Right cardiac atrium (tissue), 5 donors: ENCODE measurements around the gene PIK3R1. TPM values are rescaled to one million over a fixed set of nuclear protein-coding genes. Genes with fewer than 3 reads are reported as not detected.

ENCODE experiments used
- ATAC-seq, 2 donors: fragments of 200-7000 bp; cut with Tn5 transposase; one replicate each; pipeline versions ENCODE4 v1.8.0 to v1.9.1; 2020; ENCODE audit warnings: moderate library complexity in 2 of 2, mild to moderate bottlenecking in 1 of 2
- DNase-seq, 3 donors: peaks; one replicate each; pipeline ENCODE4 v3.0.0-alpha.2; 2020
- H3K27ac ChIP-seq: one replicate; pipeline ENCODE4 v1.5.1; 2013; ENCODE audit warnings: mild to moderate bottlenecking, low read length, control low read depth, moderate library complexity
- H3K27me3 ChIP-seq: one replicate; pipeline ENCODE4 v1.6.1; 2013; ENCODE audit not compliant: control insufficient read depth, insufficient read depth
- H3K4me1 ChIP-seq: one replicate; pipeline ENCODE4 v1.6.1; 2013; ENCODE audit warnings: low read length; ENCODE audit not compliant: control insufficient read depth, insufficient read depth
- H3K4me3 ChIP-seq: one replicate; pipeline ENCODE4 v1.5.1; 2013; ENCODE audit warnings: low read length, control low read depth
- H3K9me3 ChIP-seq: one replicate; pipeline ENCODE4 v1.6.1; 2013; ENCODE audit warnings: low read length; ENCODE audit not compliant: control insufficient read depth
- WGBS: extraction: QIAGEN DNeasy Blood & Tissue Kit; methylation state at CpG from one replicate; pipeline ENCODE4 v1.1.7; 2013; 5-methylcytosine and 5-hydroxymethylcytosine counted together
- intact Hi-C, 4 donors: fragments of 100-400 bp; cut with DNase I; formaldehyde crosslinking; loops; one replicate each; pipeline versions ENCODE4 v1.11.0 to v1.14.0; 2022 to 2023
- polyA plus RNA-seq: library from polyadenylated mRNA; stranded (reverse); fragments of 200-250 nt; gene quantifications from one replicate; pipeline ENCODE4 v1.2.3, GENCODE V29; 2013
- total RNA-seq, 4 donors: library from RNA; stranded (reverse); fragmentation: NEBNext Ultra II Directional; extraction: Animal tissue kit (Norgen Biotek cat#: 25700); gene quantifications; one replicate each; pipeline ENCODE4 v1.2.1, GENCODE V29; 2021
- donor health status: healthy with polysubstance abuse.
- donor health status: DM: no; HTN: yes; CAD: no.
- donor health status: DM: no; HTN: no; CAD: no.
- donor health status: DM: no; HTN: yes; CAD: no; lungs with severe emphysema.
- donor health status: DM: yes; HTN: yes; CAD: no.

Gene PIK3R1
- total and polyA plus RNA-seq, 5 donors = 29.7 to 170 (median 105) TPM

DNA sequence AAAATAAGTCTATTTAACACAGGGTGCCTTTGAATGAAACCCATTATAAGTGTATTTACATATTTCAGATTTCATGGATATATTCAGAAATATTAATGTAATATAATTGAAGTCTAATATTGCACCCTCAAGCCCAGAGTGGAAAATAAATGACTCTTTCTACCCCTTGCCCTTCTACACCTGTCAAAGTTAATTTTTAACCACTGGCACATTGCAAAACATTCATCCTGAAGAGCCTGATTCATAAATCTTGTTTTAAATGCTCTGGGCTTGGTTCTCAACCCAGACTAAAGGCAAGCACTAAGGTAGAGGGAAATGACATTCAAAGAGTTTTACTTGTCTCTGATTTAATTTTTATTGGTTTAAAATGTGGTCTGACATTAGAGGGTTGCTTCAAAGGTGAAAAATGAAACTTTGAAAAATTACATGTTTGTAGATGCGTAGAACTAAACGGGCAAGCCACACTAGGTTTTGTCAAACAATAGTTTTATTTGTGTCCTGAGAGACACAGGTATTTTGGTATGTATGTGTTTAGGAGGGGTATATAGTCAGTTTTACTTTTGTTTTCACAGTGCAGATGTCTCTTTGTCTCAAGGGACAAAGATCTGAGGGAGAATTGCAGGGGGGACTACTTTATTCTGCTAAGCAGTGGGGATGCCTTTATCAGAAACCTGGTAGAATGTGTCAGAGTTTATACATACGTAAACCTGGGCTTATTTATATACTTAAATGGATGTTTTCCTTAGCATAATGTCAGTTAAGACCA, 69.7 kb downstream of the PIK3R1 start:
- DNase-seq = no peak
- intact Hi-C loops = loop anchor here (5.0 to 10.0 kb wide), 4 partner anchors 170 to 677 kb away; no protein-coding TSS in a partner anchor
- no peaks in the 10 kb centered on the region for H3K9me3 ChIP-seq
- H3K4me3 ChIP-seq = no peak overlapping the region
- H3K27ac ChIP-seq = no peak overlapping the region
- H3K4me1 ChIP-seq = peaks cover 4% of the 10 kb centered on the region
- no peaks in the 10 kb centered on the region for H3K27me3 ChIP-seq
- WGBS = 79% methylated on average over 3 of the region's 3 CpGs
- ATAC-seq = no peak

DNA sequence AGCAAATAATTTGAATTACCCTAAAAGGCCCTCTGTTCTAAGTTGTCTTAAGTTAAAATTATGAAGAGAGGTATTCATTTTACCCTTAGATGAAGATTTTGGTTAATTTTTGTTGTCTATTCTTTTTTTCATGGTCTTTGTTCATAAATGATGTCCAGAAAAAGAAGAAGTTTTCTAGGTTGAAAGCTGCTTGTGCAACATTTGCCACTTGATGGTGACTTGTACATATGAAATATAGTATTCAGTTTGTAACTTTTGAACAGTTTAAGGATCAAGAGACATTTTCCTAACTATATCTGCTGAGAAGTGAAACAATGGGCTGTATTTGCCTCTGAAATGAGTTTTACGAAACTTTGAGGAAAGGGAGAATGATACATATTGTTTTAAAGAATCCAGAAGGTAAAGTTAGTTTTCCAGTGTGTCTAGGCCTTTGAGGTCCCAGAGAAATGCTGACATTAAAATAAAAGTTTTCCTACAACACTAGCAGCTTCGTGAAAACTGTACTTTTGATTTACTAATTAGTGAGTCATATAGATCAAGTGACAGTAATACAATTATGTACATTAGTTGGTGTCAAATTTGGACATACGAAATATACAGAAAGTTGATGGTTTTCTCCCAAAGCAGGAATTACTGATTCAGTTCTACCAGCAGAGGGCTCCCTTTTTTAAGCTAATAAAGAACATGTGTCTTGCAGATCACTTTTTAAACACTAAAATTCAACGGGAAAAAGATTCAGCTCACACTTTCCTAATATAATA, 70.5 kb downstream of the PIK3R1 start:
- ATAC-seq (no peak), DNase-seq (no peak)
- intact Hi-C loops = loop anchor here (2.0 to 10.0 kb wide), 5 partner anchors 169 to 676 kb away; no protein-coding TSS in a partner anchor
- no peak overlapping the region for H3K27ac ChIP-seq
- H3K4me1 ChIP-seq = peaks cover 4% of the 10 kb centered on the region
- H3K9me3 ChIP-seq = no peaks in the 10 kb centered on the region
- 20% methylated on average over 4 of the region's 4 CpGs for WGBS
- H3K4me3 ChIP-seq = no peak overlapping the region
- H3K27me3 ChIP-seq = no peaks in the 10 kb centered on the region

DNA sequence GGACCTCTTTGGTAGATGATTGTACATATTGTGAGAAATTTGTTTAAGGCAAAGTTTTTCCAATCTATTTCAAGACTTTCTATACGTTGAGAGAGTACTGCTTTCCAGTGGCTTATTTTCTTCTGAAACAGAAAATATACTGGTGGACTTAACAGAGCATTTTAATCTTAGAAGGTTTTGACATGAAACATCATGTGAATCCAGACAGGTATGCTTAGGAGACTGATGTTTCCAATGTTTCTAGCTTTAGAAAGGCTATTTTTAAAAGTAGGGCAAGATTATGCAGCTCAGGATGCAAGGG, 71.0 kb downstream of the PIK3R1 start:
- WGBS = 33% methylated on average over 1 of the region's 1 CpG
- intact Hi-C loops = loop anchor here (2.0 to 10.0 kb wide), 5 partner anchors 168 to 676 kb away; no protein-coding TSS in a partner anchor
- no peak for ATAC-seq
- no peak overlapping the region for H3K4me3 ChIP-seq
- H3K9me3 ChIP-seq = no peaks in the 10 kb centered on the region
- no peaks in the 10 kb centered on the region for H3K27me3 ChIP-seq
- peaks cover 4% of the 10 kb centered on the region for H3K4me1 ChIP-seq
- DNase-seq = no peak
- H3K27ac ChIP-seq = no peak overlapping the region

DNA sequence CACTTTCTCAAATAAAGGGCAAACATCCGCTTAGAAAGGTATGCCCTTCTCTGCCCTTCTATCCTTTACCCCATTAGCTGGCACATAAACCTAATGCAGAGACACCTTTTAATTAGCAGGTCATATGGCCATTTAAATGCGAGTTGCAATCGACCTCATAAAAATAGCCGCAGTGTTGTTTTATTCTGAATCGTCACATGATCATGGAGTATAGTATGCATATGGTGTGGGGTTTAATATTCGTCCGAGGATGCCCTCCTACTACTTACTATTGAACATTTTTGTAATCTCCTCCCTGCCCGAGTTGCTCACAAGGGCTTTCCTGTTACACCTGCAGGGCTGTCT, 72.0 kb downstream of the PIK3R1 start:
- H3K27ac ChIP-seq = peak overlapping the region; percentile 53
- DNase-seq (no peak), ATAC-seq (no peak)
- peak overlapping the region; percentile 55 for H3K4me3 ChIP-seq
- no peaks in the 10 kb centered on the region for H3K27me3 ChIP-seq
- intact Hi-C loops = loop anchor here (2.0 to 10.0 kb wide), 5 partner anchors 167 to 675 kb away; no protein-coding TSS in a partner anchor
- H3K4me1 ChIP-seq = peaks cover 4% of the 10 kb centered on the region
- WGBS = 39% methylated on average over 8 of the region's 8 CpGs
- H3K9me3 ChIP-seq = no peaks in the 10 kb centered on the region

DNA sequence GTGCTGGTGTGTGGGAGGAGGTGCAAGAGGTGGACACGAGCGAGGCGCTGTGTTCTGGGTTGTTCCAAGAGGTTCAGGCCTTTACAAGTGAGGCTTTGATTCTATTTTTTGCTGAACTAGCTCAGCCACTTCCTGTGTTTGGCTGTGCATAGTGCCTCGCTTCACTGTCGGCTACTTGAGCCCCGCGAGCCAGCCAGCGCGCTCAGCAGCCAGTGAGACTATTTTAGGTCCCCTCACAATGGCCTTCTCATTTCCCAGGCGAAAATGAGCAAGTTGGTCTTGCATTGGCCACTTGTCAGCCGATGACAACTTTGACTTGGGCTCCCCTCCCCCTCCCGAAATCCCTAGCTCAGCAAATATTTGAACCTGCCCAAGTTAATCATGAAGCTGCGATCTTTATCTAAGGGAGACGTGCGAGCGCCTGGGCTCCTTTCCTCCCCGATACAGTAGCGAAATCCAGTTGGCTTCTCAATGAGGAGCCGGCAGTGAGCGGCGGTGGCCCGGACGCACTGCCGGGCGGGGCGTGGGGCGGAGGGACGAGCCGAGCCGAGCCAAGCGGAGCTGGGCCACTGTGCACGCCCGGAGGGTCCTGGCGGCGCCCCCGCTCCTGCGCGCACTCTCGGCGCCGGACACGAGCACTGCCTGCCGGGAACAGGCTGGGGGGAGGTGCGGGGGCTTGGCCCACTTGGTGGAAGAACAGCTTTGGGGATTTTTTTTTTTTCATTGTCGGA, 72.6 kb downstream of the PIK3R1 start:
- peak overlapping the region; percentile 55 for H3K4me3 ChIP-seq
- ATAC-seq (peak; percentile 93 to 94), DNase-seq (peak; percentile 71 to 91 (median 88))
- intact Hi-C loops = loop anchor here (2.0 to 10.0 kb wide), 5 partner anchors 167 to 674 kb away; no protein-coding TSS in a partner anchor
- H3K27me3 ChIP-seq = no peaks in the 10 kb centered on the region
- H3K9me3 ChIP-seq = no peaks in the 10 kb centered on the region
- peaks cover 4% of the 10 kb centered on the region for H3K4me1 ChIP-seq
- H3K27ac ChIP-seq = peak overlapping the region; percentile 53
- WGBS = under 1% methylated on average over 45 of the region's 45 CpGs

DNA sequence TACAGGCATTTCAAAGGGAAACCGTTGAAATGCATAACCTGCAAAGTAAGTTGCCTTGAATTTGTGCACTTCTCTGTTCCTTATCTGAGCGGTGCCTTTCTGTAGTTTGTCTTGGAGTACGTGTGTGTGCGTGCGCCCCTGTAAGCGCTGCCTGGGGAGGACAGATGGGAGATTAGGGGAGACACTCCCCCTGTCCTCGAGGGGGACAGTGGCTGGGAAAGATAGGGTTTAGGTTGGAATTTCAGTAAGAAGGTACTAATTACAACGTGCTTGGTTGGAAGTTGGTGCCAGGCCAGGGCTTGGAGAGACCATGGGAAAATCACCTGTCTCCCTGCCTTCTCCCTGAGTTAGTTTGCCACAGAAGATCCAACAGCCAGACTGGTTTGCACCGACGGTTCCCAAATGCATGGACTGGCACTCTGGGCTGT, 73.2 kb downstream of the PIK3R1 start:
- 8% methylated on average over 10 of the region's 10 CpGs for WGBS
- peak overlapping the region; percentile 55 for H3K4me3 ChIP-seq
- H3K27me3 ChIP-seq = no peaks in the 10 kb centered on the region
- peak; percentile 30 to 49 for ATAC-seq
- DNase-seq = peak in 1 of 3 donors; percentile 58
- peaks cover 4% of the 10 kb centered on the region for H3K4me1 ChIP-seq
- intact Hi-C loops = loop anchor here (5.0 to 10.0 kb wide), 4 partner anchors 166 to 674 kb away; no protein-coding TSS in a partner anchor
- H3K9me3 ChIP-seq = no peaks in the 10 kb centered on the region
- H3K27ac ChIP-seq = peak overlapping the region; percentile 53

DNA sequence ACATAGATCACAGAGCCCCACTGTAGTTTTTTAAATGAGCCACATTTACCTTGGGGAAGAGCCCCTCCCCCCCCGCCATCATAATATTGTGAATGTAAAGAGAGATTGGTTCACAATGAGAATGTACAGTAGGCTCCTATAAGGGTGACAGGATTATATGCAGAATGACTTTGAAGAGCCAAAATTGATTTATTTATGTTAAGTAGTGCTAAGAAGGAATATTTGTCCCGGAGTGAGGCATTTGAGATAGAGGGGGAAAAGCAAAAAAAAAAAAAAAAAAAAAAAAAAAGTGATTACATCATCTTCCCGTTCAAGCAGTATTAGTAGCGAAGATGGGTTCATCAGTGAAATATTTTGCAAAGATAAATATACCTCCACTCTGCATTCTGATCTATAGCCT, 73.9 kb downstream of the PIK3R1 start:
- no peak overlapping the region for H3K27ac ChIP-seq
- no peaks in the 10 kb centered on the region for H3K9me3 ChIP-seq
- DNase-seq = no peak
- H3K27me3 ChIP-seq = no peaks in the 10 kb centered on the region
- H3K4me3 ChIP-seq = peak overlapping the region; percentile 55
- 29% methylated on average over 4 of the region's 4 CpGs for WGBS
- intact Hi-C loops = loop anchor here (5.0 to 10.0 kb wide), 4 partner anchors 165 to 673 kb away; no protein-coding TSS in a partner anchor
- no peak for ATAC-seq
- peaks cover 4% of the 10 kb centered on the region for H3K4me1 ChIP-seq

DNA sequence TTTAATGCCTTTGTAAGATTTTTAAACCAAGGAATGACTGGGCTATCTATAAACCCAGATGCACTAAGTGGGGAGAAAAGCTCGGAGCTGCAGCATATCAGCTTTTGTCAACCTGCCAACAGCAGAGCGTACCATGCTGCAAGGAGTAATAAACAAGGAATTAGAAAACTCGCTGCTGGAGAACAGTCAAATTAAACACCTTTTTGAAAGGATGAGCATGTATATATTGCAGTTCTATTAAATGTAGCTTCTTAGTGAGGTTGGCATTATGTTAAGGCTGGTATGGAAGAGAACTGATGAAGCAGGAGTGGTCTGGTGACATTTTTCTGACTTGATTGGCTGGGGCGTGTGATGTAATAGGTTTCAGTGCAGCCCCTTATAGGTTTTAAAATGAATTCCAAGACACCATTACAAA, 74.7 kb downstream of the PIK3R1 start:
- Histone ChIP-seq H3K4me1 (peaks cover 4% of the 10 kb centered on the region), H3K27me3 (no peaks in the 10 kb centered on the region), H3K9me3 (no peaks in the 10 kb centered on the region), H3K27ac (no peak overlapping the region), H3K4me3 (peak overlapping the region; percentile 55)
- 35% methylated on average over 4 of the region's 4 CpGs for WGBS
- intact Hi-C loops = loop anchor here in 1 of 4 donors (10.0 kb wide), 1 partner anchor 255 kb away; no protein-coding TSS in a partner anchor
- peak in 1 of 3 donors; percentile 70 for DNase-seq
- peak in 1 of 2 donors; percentile 23 for ATAC-seq

DNA sequence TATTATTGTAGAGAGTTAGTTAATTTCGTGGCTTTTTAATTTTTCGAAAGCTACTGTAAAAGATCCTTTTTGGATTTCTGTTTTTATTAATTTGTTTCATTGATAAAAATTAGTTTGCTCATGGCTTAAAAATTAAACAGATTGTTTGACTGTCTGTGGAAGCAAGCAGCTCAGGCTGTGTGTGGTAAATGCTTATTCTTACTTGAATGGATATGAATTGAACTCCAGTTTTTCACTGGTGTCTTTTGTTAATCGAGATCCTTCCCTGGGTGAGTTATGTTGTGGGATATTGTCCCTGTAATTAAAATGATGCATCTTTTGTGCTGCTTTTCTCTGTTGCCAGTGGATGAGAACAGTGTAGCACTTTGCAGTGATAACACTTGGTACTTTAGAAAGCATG, 75.3 kb downstream of the PIK3R1 start:
- H3K27me3 ChIP-seq = no peaks in the 10 kb centered on the region
- intact Hi-C loops = loop anchor here in 1 of 4 donors (10.0 kb wide), 1 partner anchor 254 kb away; no protein-coding TSS in a partner anchor
- DNase-seq (no peak), ATAC-seq (no peak)
- no peaks in the 10 kb centered on the region for H3K9me3 ChIP-seq
- peak overlapping the region; percentile 55 for H3K4me3 ChIP-seq
- H3K4me1 ChIP-seq = peaks cover 4% of the 10 kb centered on the region
- H3K27ac ChIP-seq = no peak overlapping the region
- 66% methylated on average over 3 of the region's 3 CpGs for WGBS

DNA sequence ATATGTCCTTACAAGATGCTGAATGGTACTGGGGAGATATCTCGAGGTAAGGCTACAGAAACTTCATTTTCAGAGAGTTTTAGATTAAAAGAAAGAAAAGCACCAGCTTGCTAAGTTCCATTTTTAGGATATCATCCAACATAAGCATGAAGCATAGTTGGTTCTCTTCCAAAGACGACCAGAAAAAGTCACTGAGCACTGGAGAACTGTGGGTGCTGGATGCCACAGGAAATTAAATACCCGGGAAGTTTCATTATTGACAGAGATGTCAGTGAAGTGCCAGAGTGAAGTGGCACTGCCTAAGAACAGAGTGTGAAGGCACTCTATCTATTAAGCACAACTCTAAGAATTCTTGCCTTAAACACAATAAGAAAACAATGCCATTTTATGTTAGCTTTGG, 76.8 kb downstream of the PIK3R1 start:
- H3K27me3 ChIP-seq = no peaks in the 10 kb centered on the region
- no peaks in the 10 kb centered on the region for H3K9me3 ChIP-seq
- ATAC-seq = no peak
- H3K4me3 ChIP-seq = no peak overlapping the region
- H3K27ac ChIP-seq = no peak overlapping the region
- DNase-seq = no peak
- H3K4me1 ChIP-seq = peaks cover 4% of the 10 kb centered on the region
- WGBS = 23% methylated on average over 3 of the region's 3 CpGs
- intact Hi-C loops = loop anchor here in 1 of 4 donors (10.0 kb wide), 1 partner anchor 252 kb away; no protein-coding TSS in a partner anchor
